NCI-H2227 (cell line): ENCODE data around the gene RPS3A.
"Not testable (repeated sequence)": the region's sequence is repeated elsewhere in the genome, so short reads cannot be mapped to it uniquely, and the experiment has no call there.

Source experiments
- DNase-seq: peaks from one replicate; lab custom pipeline; 2025; ENCODE audit not compliant: unreplicated experiment; lab: John Stamatoyannopoulos, UW

Gene RPS3A

GRCh38 chr4:151099229-151099975 lies at the start of gene RPS3A:
TSS of gene RPS3A (plus strand) at chr4:151099628. CDS start at chr4:151099653, 25 bp downstream.
- DNase-seq, result peak; percentile 96

GRCh38 chr4:151052785-151053184 lies 46.6 kb upstream of the RPS3A start:
- no peak for DNase-seq

- DNase-seq, result no peak
Observed at GRCh38 chr4:151055539-151055938, 43.9 kb upstream of the RPS3A start.

- DNase-seq, result not testable (repeated sequence)
Observed at GRCh38 chr4:151063143-151063542, 36.3 kb upstream of the RPS3A start.

- DNase-seq, result no peak
Observed at GRCh38 chr4:151067316-151067970, 32.0 kb upstream of the RPS3A start.

GRCh38 chr4:151074416-151074916 lies 25.0 kb upstream of the RPS3A start:
- DNase-seq, result no peak

- DNase-seq, result not testable (repeated sequence)
Observed at GRCh38 chr4:151077978-151078377, 21.4 kb upstream of the RPS3A start.

- DNase-seq, result no peak
Observed at GRCh38 chr4:151087467-151087866, 12.0 kb upstream of the RPS3A start.

GRCh38 chr4:151091047-151091446 lies 8.4 kb upstream of the RPS3A start:
- no peak for DNase-seq

- DNase-seq, result no peak
Observed at GRCh38 chr4:151092488-151092887, 6.9 kb upstream of the RPS3A start.

GRCh38 chr4:151093203-151093602 lies 6.2 kb upstream of the RPS3A start:
- DNase-seq, result no peak

- DNase-seq, result no peak
Observed at GRCh38 chr4:151094290-151094751, 5.1 kb upstream of the RPS3A start.

GRCh38 chr4:151095142-151095541 lies 4.3 kb upstream of the RPS3A start:
- no peak for DNase-seq

GRCh38 chr4:151097759-151098158 lies 1.7 kb upstream of the RPS3A start:
- DNase-seq, result no peak

GRCh38 chr4:151098979-151099228 lies 524 bp upstream of the RPS3A start:
- DNase-seq, result no peak

GRCh38 chr4:151099976-151100417 lies 569 bp downstream of the RPS3A start:
- DNase-seq, result peak; percentile 48

GRCh38 chr4:151100531-151100930 lies 1.1 kb downstream of the RPS3A start:
- no peak for DNase-seq

- no peak for DNase-seq
Observed at GRCh38 chr4:151103758-151104157, 4.3 kb downstream of the RPS3A start.

- no peak for DNase-seq
Observed at GRCh38 chr4:151104621-151105020, 5.2 kb downstream of the RPS3A start.

- no peak for DNase-seq
Observed at GRCh38 chr4:151105454-151106032, 6.1 kb downstream of the RPS3A start.

- no peak for DNase-seq
Observed at GRCh38 chr4:151107063-151107462, 7.6 kb downstream of the RPS3A start.

GRCh38 chr4:151110236-151110635 lies 10.8 kb downstream of the RPS3A start:
- no peak for DNase-seq
